C4-2B (cell line): ENCODE measurements around the gene NFKBIL1.
"Not testable (repeated sequence)": the region's sequence is repeated elsewhere in the genome, so short reads cannot be mapped to it uniquely, and the experiment has no call there.

Source experiments
- H3K27ac ChIP-seq: fragments of 450-650 bp; 2 replicates; pipeline ENCODE4 v1.5.1; 2017
- CTCF ChIP-seq: fragments of 450-650 bp; conservative IDR thresholded peaks from 2 replicates; pipeline ENCODE4 v1.5.1; 2017; ENCODE audit warnings: mild to moderate bottlenecking
- ZFX ChIP-seq: fragments of 450-650 bp; IDR thresholded peaks from 2 replicates; pipeline ENCODE4 v1.6.1; 2017

The NFKBIL1 gene

GRCh38 chr6:31587791-31588777 lies 40.7 kb downstream of the NFKBIL1 start:
- TF ChIP-seq CTCF (no peak), ZFX (no peak)
- no peak overlapping the region for H3K27ac ChIP-seq

- no peak overlapping the region for H3K27ac ChIP-seq
- TF ChIP-seq CTCF (no peak), ZFX (no peak)
Observed at GRCh38 chr6:31588871-31589650, 41.7 kb downstream of the NFKBIL1 start.

GRCh38 chr6:31590691-31591090 lies 43.3 kb downstream of the NFKBIL1 start:
- not testable (repeated sequence) for H3K27ac ChIP-seq

- H3K27ac ChIP-seq: no peak overlapping the region
- no peak for TF ChIP-seq CTCF
- no peak for TF ChIP-seq ZFX
Observed at GRCh38 chr6:31592396-31592771, 45.0 kb downstream of the NFKBIL1 start.

- peak; percentile 50 for TF ChIP-seq CTCF
- no peak for TF ChIP-seq ZFX
- no peak overlapping the region for H3K27ac ChIP-seq
Observed at GRCh38 chr6:31597006-31597405, 49.6 kb downstream of the NFKBIL1 start.

GRCh38 chr6:31607317-31607716 lies 59.9 kb downstream of the NFKBIL1 start:
- H3K27ac ChIP-seq: no peak overlapping the region
- TF ChIP-seq CTCF (no peak), ZFX (no peak)
